Right atrium auricular region (tissue), 2 donors: ENCODE measurements around the gene NFIL3. TPM values are rescaled to one million over a fixed set of nuclear protein-coding genes. Genes with fewer than 3 reads are reported as not detected.
"Not testable (repeated sequence)": the region's sequence is repeated elsewhere in the genome, so short reads cannot be mapped to it uniquely, and the experiment has no call there.

ENCODE experiments used
- DNase-seq: peaks from one replicate; pipeline ENCODE4 v3.0.0-alpha.2; 2019; ENCODE audit warnings: low spot score
- H3K27ac ChIP-seq, 2 donors: fragments of 200-600 bp; sonication (generic); 1 replicate in 1 of 2; 2 replicates in 1 of 2; pipeline ENCODE4 v1.5.1; 2016 to 2019
- H3K27me3 ChIP-seq, 2 donors: fragments of 200-600 bp; sonication (generic); one replicate each; pipeline versions ENCODE4 v1.5.1 to v1.6.0; 2017 to 2019
- H3K36me3 ChIP-seq: fragments of 200-600 bp; sonication (generic); one replicate; pipeline ENCODE4 v1.5.1; 2016
- H3K4me1 ChIP-seq, 2 donors: fragments of 200-600 bp; sonication (generic); one replicate each; pipeline versions ENCODE4 v1.5.1 to v1.6.0; 2017 to 2019
- H3K4me3 ChIP-seq, 2 donors: fragments of 200-600 bp; sonication (generic); 1 replicate in 1 of 2; 2 replicates in 1 of 2; pipeline ENCODE4 v1.5.1; 2017 to 2019; ENCODE audit warnings: mild to moderate bottlenecking in 1 of 2, moderate library complexity in 1 of 2
- H3K9me3 ChIP-seq, 2 donors: fragments of 200-600 bp; sonication (generic); one replicate each; pipeline ENCODE4 v1.5.1; 2019
- CTCF ChIP-seq, 2 donors: fragments of 200-600 bp; sonication (generic); IDR thresholded peaks; one replicate each; pipeline ENCODE4 v1.5.1; 2019; ENCODE audit warnings: antibody characterized with exemption in 2 of 2
- total RNA-seq, 2 donors: library from RNA; depleted of rRNA; stranded (reverse); fragments of >200 nt; gene quantifications; one replicate each; pipeline ENCODE4 v1.1.0, GENCODE V29; 2016

NFIL3 gene
- total RNA-seq, 2 donors from 2014 or later = 21.2 to 25.5 TPM

GRCh38 chr9:91395106-91395552 is 28.5 kb downstream of the NFIL3 start:
- no peak overlapping the region for H3K4me3 ChIP-seq
- no peaks in the 10 kb centered on the region for H3K4me1 ChIP-seq
- H3K27ac ChIP-seq = no peak overlapping the region
- no peak for DNase-seq
- H3K9me3 ChIP-seq = no peaks in the 10 kb centered on the region
- no peaks in the 10 kb centered on the region for H3K27me3 ChIP-seq
- H3K36me3 ChIP-seq = no peaks in the 10 kb centered on the region
- TF ChIP-seq CTCF (IDR thresholded peaks at IDR 0.05) = no peak

- H3K27me3 ChIP-seq = no peaks in the 10 kb centered on the region
- no peak overlapping the region for H3K27ac ChIP-seq
- no peak for DNase-seq
- H3K4me1 ChIP-seq = no peaks in the 10 kb centered on the region
- H3K4me3 ChIP-seq = no peak overlapping the region
- no peaks in the 10 kb centered on the region for H3K36me3 ChIP-seq
- H3K9me3 ChIP-seq = no peaks in the 10 kb centered on the region
- no peak for TF ChIP-seq CTCF (IDR thresholded peaks at IDR 0.05)
Measured at GRCh38 chr9:91393826-91394225, 29.8 kb downstream of the NFIL3 start.

- H3K4me1 ChIP-seq = no peaks in the 10 kb centered on the region
- H3K27ac ChIP-seq = no peak overlapping the region
- no peaks in the 10 kb centered on the region for H3K27me3 ChIP-seq
- no peaks in the 10 kb centered on the region for H3K9me3 ChIP-seq
- H3K36me3 ChIP-seq = no peaks in the 10 kb centered on the region
- TF ChIP-seq CTCF (IDR thresholded peaks at IDR 0.05) = no peak
- no peak overlapping the region for H3K4me3 ChIP-seq
- no peak for DNase-seq
Measured at GRCh38 chr9:91392435-91392834, 31.2 kb downstream of the NFIL3 start.

GRCh38 chr9:91391818-91392217 is 31.8 kb downstream of the NFIL3 start:
- Histone ChIP-seq H3K4me1 (no peaks in the 10 kb centered on the region), H3K36me3 (no peaks in the 10 kb centered on the region), H3K4me3 (no peak overlapping the region), H3K27ac (no peak overlapping the region), H3K27me3 (no peaks in the 10 kb centered on the region), H3K9me3 (no peaks in the 10 kb centered on the region)
- no peak for DNase-seq
- no peak for TF ChIP-seq CTCF (IDR thresholded peaks at IDR 0.05)

- no peaks in the 10 kb centered on the region for H3K4me1 ChIP-seq
- DNase-seq = no peak
- TF ChIP-seq CTCF (IDR thresholded peaks at IDR 0.05) = no peak
- H3K27ac ChIP-seq = no peak overlapping the region
- H3K4me3 ChIP-seq = no peak overlapping the region
- no peaks in the 10 kb centered on the region for H3K36me3 ChIP-seq
- H3K27me3 ChIP-seq = no peaks in the 10 kb centered on the region
- H3K9me3 ChIP-seq = no peaks in the 10 kb centered on the region
Measured at GRCh38 chr9:91391412-91391811, 32.2 kb downstream of the NFIL3 start.

GRCh38 chr9:91389686-91390085 is 33.9 kb downstream of the NFIL3 start:
- H3K4me1 ChIP-seq, H3K9me3 ChIP-seq, H3K4me3 ChIP-seq, H3K36me3 ChIP-seq, H3K27me3 ChIP-seq, DNase-seq, H3K27ac ChIP-seq: not testable (repeated sequence)
